Vagina (tissue), 2 donors: ENCODE measurements around the gene CFAP46.

Experiments used
- POLR2A ChIP-seq, 2 donors: fragments of 450-650 bp; IDR thresholded peaks; one replicate each; pipeline ENCODE4 v1.6.1; 2017; ENCODE audit warnings: antibody characterized with exemption in 2 of 2, mild to moderate bottlenecking in 2 of 2, moderate library complexity in 2 of 2
- POLR2AphosphoS5 ChIP-seq, 2 donors: sonication (generic); formaldehyde crosslinking; IDR thresholded peaks; one replicate each; pipeline ENCODE4 v1.9.0; 2017; ENCODE audit warnings: antibody characterized with exemption in 2 of 2, mild to moderate bottlenecking in 2 of 2, low read depth in 1 of 2; ENCODE audit not compliant: insufficient read depth in 1 of 2
- TF ChIP-seq, protein P1 (sequence below), 3 experiments: fragments of 450-650 bp in 2 of 3; fragments of 200-600 bp in 1 of 3; sonication (generic) in 1 of 3; IDR thresholded peaks; one replicate each; pipeline ENCODE4 v1.5.1; 2017 to 2019; ENCODE audit warnings: antibody characterized with exemption in 3 of 3, mild to moderate bottlenecking in 2 of 3, moderate library complexity in 2 of 3

DNA sequence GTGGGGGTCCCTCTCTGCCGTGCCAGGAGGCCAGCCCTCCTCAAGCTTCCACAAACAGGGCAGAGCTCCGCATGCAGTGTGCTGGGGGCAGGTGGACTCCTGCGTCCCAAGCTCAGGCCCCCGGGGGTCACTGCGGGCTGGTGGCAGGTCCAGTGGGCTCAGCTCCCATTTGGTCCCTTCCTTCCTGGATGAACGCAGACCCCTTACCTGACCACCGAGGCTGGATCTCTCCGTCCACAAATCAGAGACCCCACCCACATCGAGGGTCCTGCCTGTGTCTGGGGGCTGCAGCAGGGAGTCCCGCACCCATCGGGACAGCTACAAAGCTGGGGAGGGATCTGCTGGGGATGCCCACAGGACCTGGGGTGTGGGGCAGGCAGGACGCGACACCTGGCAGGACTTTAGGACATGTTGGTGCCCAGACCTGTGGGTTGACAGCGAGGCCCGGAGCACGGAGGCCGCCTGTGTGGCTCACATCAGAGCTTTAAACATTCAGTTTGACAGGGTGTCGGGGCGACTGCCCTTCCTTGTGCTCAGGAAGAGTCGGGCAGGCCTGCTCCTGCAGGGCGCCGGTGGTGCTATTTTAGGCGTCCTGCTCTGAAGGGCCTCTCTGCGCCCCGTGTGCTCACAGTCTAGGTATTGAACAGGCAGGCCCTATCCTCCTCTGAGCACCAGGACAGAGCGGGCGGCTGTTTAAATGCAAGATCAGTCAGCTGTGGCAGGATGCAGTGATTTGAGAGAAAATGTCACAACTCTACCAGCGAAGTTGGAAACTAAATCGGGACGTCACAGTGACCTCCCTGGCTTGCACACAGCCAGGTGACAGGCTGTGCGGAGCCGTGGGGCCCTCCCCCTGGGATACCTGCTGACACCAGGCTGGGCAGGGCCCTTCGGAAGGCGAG, 15.9 kb upstream of the CFAP46 start:
- TF ChIP-seq POLR2A (IDR thresholded peaks at IDR 0.05) (no peak), POLR2AphosphoS5 (IDR thresholded peaks at IDR 0.05; ENCODE audit: insufficient read depth in 1 of 2, low read depth in 1 of 2) (no peak)
- TF ChIP-seq, protein P1, sequence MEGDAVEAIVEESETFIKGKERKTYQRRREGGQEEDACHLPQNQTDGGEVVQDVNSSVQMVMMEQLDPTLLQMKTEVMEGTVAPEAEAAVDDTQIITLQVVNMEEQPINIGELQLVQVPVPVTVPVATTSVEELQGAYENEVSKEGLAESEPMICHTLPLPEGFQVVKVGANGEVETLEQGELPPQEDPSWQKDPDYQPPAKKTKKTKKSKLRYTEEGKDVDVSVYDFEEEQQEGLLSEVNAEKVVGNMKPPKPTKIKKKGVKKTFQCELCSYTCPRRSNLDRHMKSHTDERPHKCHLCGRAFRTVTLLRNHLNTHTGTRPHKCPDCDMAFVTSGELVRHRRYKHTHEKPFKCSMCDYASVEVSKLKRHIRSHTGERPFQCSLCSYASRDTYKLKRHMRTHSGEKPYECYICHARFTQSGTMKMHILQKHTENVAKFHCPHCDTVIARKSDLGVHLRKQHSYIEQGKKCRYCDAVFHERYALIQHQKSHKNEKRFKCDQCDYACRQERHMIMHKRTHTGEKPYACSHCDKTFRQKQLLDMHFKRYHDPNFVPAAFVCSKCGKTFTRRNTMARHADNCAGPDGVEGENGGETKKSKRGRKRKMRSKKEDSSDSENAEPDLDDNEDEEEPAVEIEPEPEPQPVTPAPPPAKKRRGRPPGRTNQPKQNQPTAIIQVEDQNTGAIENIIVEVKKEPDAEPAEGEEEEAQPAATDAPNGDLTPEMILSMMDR (IDR thresholded peaks at IDR 0.05), result no peak
